ENCODE measurements around the gene CCDC78. TPM values are rescaled to one million over a fixed set of nuclear protein-coding genes. Genes with fewer than 3 reads are reported as not detected.

Gene CCDC78
- total and polyA plus RNA-seq, 2 of the 13 experiments (the other 11 are each of a cell fraction or from before 2014, with no cell fraction given), result 0.53 to 1.5 TPM

- TF ChIP-seq NFE2L2 (IDR thresholded peaks at IDR 0.05; ENCODE audit: low read length) (no peak), RBFOX2 (IDR thresholded peaks at IDR 0.05; ENCODE audit: low read depth, low read length) (0 out of 2 replicates have a peak, but pooled peaks have one; percentile 16), HOXA5 (CRISPR knock-in tag; IDR thresholded peaks at IDR 0.05) (no peak), RFX3 (CRISPR knock-in tag; IDR thresholded peaks at IDR 0.05) (no peak), ZNF546 (CRISPR knock-in tag; conservative IDR thresholded peaks at IDR 0.05) (no peak), NR2F6 (IDR thresholded peaks at IDR 0.05) (no peak), NR2F6 (CRISPR knock-in tag; IDR thresholded peaks at IDR 0.05) (no peak), HMG20A (CRISPR knock-in tag; IDR thresholded peaks at IDR 0.05; ENCODE audit: borderline replicate concordance) (no peak), NBN (conservative IDR thresholded peaks at IDR 0.05) (no peak), RARG (CRISPR knock-in tag; IDR thresholded peaks at IDR 0.05; ENCODE audit: low read depth) (no peak), MYC (CRISPR knock-in tag; IDR thresholded peaks at IDR 0.05; ENCODE audit: borderline replicate concordance) (0 out of 2 replicates have a peak, but pooled peaks have one; percentile 9), MLX (CRISPR knock-in tag; IDR thresholded peaks at IDR 0.05) (no peak), EZH2 (conservative IDR thresholded peaks at IDR 0.05; ENCODE audit: low read depth, low read length) (no peak), ZNF674 (CRISPR knock-in tag; IDR thresholded peaks at IDR 0.05; ENCODE audit: low read depth) (no peak), SPEN (CRISPR knock-in tag; IDR thresholded peaks at IDR 0.05; ENCODE audit: low read depth) (no peak), CSRNP2 (CRISPR knock-in tag; conservative IDR thresholded peaks at IDR 0.05; ENCODE audit: low read depth) (no peak), TAF15 (IDR thresholded peaks at IDR 0.05; ENCODE audit: low read depth, low read length, poor library complexity, severe bottlenecking) (no peak)
- TF ChIP-seq, protein P1, sequence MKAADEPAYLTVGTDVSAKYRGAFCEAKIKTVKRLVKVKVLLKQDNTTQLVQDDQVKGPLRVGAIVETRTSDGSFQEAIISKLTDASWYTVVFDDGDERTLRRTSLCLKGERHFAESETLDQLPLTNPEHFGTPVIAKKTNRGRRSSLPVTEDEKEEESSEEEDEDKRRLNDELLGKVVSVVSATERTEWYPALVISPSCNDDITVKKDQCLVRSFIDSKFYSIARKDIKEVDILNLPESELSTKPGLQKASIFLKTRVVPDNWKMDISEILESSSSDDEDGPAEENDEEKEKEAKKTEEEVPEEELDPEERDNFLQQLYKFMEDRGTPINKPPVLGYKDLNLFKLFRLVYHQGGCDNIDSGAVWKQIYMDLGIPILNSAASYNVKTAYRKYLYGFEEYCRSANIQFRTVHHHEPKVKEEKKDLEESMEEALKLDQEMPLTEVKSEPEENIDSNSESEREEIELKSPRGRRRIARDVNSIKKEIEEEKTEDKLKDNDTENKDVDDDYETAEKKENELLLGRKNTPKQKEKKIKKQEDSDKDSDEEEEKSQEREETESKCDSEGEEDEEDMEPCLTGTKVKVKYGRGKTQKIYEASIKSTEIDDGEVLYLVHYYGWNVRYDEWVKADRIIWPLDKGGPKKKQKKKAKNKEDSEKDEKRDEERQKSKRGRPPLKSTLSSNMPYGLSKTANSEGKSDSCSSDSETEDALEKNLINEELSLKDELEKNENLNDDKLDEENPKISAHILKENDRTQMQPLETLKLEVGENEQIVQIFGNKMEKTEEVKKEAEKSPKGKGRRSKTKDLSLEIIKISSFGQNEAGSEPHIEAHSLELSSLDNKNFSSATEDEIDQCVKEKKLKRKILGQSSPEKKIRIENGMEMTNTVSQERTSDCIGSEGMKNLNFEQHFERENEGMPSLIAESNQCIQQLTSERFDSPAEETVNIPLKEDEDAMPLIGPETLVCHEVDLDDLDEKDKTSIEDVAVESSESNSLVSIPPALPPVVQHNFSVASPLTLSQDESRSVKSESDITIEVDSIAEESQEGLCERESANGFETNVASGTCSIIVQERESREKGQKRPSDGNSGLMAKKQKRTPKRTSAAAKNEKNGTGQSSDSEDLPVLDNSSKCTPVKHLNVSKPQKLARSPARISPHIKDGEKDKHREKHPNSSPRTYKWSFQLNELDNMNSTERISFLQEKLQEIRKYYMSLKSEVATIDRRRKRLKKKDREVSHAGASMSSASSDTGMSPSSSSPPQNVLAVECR (CRISPR knock-in tag; IDR thresholded peaks at IDR 0.05; ENCODE audit: borderline replicate concordance), result no peak; the same call in 1 of the 2 replicates
- TF ChIP-seq, protein P2, sequence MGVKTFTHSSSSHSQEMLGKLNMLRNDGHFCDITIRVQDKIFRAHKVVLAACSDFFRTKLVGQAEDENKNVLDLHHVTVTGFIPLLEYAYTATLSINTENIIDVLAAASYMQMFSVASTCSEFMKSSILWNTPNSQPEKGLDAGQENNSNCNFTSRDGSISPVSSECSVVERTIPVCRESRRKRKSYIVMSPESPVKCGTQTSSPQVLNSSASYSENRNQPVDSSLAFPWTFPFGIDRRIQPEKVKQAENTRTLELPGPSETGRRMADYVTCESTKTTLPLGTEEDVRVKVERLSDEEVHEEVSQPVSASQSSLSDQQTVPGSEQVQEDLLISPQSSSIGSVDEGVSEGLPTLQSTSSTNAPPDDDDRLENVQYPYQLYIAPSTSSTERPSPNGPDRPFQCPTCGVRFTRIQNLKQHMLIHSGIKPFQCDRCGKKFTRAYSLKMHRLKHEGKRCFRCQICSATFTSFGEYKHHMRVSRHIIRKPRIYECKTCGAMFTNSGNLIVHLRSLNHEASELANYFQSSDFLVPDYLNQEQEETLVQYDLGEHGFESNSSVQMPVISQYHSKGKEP (CRISPR knock-in tag; IDR thresholded peaks at IDR 0.05), result no peak
- TF ChIP-seq, protein P3, sequence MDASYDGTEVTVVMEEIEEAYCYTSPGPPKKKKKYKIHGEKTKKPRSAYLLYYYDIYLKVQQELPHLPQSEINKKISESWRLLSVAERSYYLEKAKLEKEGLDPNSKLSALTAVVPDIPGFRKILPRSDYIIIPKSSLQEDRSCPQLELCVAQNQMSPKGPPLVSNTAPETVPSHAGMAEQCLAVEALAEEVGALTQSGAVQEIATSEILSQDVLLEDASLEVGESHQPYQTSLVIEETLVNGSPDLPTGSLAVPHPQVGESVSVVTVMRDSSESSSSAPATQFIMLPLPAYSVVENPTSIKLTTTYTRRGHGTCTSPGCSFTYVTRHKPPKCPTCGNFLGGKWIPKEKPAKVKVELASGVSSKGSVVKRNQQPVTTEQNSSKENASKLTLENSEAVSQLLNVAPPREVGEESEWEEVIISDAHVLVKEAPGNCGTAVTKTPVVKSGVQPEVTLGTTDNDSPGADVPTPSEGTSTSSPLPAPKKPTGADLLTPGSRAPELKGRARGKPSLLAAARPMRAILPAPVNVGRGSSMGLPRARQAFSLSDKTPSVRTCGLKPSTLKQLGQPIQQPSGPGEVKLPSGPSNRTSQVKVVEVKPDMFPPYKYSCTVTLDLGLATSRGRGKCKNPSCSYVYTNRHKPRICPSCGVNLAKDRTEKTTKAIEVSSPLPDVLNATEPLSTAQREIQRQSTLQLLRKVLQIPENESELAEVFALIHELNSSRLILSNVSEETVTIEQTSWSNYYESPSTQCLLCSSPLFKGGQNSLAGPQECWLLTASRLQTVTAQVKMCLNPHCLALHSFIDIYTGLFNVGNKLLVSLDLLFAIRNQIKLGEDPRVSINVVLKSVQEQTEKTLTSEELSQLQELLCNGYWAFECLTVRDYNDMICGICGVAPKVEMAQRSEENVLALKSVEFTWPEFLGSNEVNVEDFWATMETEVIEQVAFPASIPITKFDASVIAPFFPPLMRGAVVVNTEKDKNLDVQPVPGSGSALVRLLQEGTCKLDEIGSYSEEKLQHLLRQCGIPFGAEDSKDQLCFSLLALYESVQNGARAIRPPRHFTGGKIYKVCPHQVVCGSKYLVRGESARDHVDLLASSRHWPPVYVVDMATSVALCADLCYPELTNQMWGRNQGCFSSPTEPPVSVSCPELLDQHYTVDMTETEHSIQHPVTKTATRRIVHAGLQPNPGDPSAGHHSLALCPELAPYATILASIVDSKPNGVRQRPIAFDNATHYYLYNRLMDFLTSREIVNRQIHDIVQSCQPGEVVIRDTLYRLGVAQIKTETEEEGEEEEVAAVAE (CRISPR knock-in tag; IDR thresholded peaks at IDR 0.05; ENCODE audit: borderline replicate concordance), result no peak
Measured at GRCh38 chr16:693766-694165, 32.5 kb downstream of the CCDC78 start (continued).
